Neural cell (in vitro differentiated cells): Measurements from ENCODE around the gene KLF13.

Source experiments
- CTCF ChIP-seq: fragments of 450-650 bp; IDR thresholded peaks from 2 replicates; pipeline ENCODE4 v1.5.1; 2014; ENCODE audit warnings: antibody characterized with exemption, mild to moderate bottlenecking, moderate library complexity; ENCODE audit not compliant: poor library complexity, severe bottlenecking
- EP300 ChIP-seq: fragments of 450-650 bp; conservative IDR thresholded peaks from 2 replicates; pipeline ENCODE4 v1.6.1; 2014; ENCODE audit warnings: antibody characterized with exemption, mild to moderate bottlenecking, moderate library complexity; ENCODE audit not compliant: poor library complexity, severe bottlenecking
- EZH2 ChIP-seq: fragments of 200-600, 300-800 bp; shearing (Covaris generic), sonication (generic); IDR thresholded peaks from 2 replicates; pipeline ENCODE4 v1.6.1; 2014; ENCODE audit warnings: antibody characterized with exemption, low read length, borderline replicate concordance, mild to moderate bottlenecking; ENCODE audit not compliant: insufficient read depth, poor library complexity, severe bottlenecking
- POLR2AphosphoS5 ChIP-seq: IDR thresholded peaks from 2 replicates; pipeline ENCODE4 v1.6.1; 2012
- RAD21 ChIP-seq: fragments of 450-650 bp; conservative IDR thresholded peaks from 2 replicates; pipeline ENCODE4 v1.6.1; 2014; ENCODE audit warnings: antibody characterized with exemption, mild to moderate bottlenecking, moderate library complexity
- REST ChIP-seq: IDR thresholded peaks from 2 replicates; pipeline ENCODE4 v1.6.1; 2012; ENCODE audit warnings: borderline replicate concordance
- SMC3 ChIP-seq: fragments of 450-650 bp; conservative IDR thresholded peaks from 2 replicates; pipeline ENCODE4 v1.6.1; 2014; ENCODE audit warnings: antibody characterized with exemption, mild to moderate bottlenecking, moderate library complexity; ENCODE audit not compliant: poor library complexity
- TAF1 ChIP-seq: IDR thresholded peaks from 2 replicates; pipeline ENCODE4 v1.6.1; 2012; ENCODE audit warnings: low read depth

- no peak for TF ChIP-seq CTCF
- no peak for TF ChIP-seq SMC3
- no peak for TF ChIP-seq REST
- no peak for TF ChIP-seq EZH2
- TF ChIP-seq POLR2AphosphoS5: no peak
- no peak for TF ChIP-seq EP300
- TF ChIP-seq RAD21: no peak
- no peak for TF ChIP-seq TAF1
Observed at GRCh38 chr15:31387092-31387478, 60.5 kb downstream of the KLF13 start.
